K562 (cell line): Measurements from ENCODE around the gene FITM1.

Experiments
- EZH2 ChIP-seq: IDR thresholded peaks from 2 replicates; pipeline ENCODE4 v1.6.1; 2012; ENCODE audit warnings: low read depth, mild to moderate bottlenecking, inconsistent platforms, low read length, borderline replicate concordance
- POLR2A ChIP-seq: fragments of 450-650 bp; conservative IDR thresholded peaks from 2 replicates; pipeline ENCODE4 v1.6.1; 2016
- ZBTB11 ChIP-seq, 3 experiments: fragments of 200-800 bp in 1 of 3; fragments of 250-450 bp in 1 of 3; fragments of 450-650 bp in 1 of 3; sonication (Bioruptor Pico) in 1 of 3; sonication (Bioruptor generic) in 1 of 3; formaldehyde crosslinking in 1 of 3; IDR thresholded peaks; 2 replicates each; pipeline versions ENCODE4 v1.6.1 to v1.8.0; 2016 to 2022; ENCODE audit warnings: mild to moderate bottlenecking in 2 of 3, missing genetic modification characterization in 2 of 3, missing compliant biosample characterization in 1 of 3, moderate library complexity in 1 of 3
- ZNF75A ChIP-seq: fragments of 450-650 bp; formaldehyde crosslinking; IDR thresholded peaks from 2 replicates; pipeline ENCODE4 v1.4.0; 2020; ENCODE audit warnings: mild to moderate bottlenecking

GRCh38 chr14:24150993-24151392 lies 20.5 kb downstream of the FITM1 start:
- TF ChIP-seq ZNF75A (CRISPR knock-in tag) (no peak), POLR2A (no peak), ZBTB11 (CRISPR knock-in tag; IDR thresholded peaks at IDR 0.05) (no peak), EZH2 (no peak)
